Osteoblast (primary cell): Measurements from ENCODE around the gene FBXO31. TPM values are rescaled to one million over a fixed set of nuclear protein-coding genes. Genes with fewer than 3 reads are reported as not detected.

Experiments used
- DNase-seq: peaks from one replicate; pipeline ENCODE4 v3.0.0; 2011; ENCODE audit warnings: low spot score, mixed read lengths; ENCODE audit not compliant: insufficient read length; ENCODE audit errors: missing footprints
- H2AFZ ChIP-seq: 2 replicates; pipeline ENCODE4 v1.6.0; 2011; ENCODE audit warnings: mild to moderate bottlenecking, low read length
- H3K27ac ChIP-seq: 2 replicates; pipeline ENCODE4 v1.5.1; 2011; ENCODE audit warnings: mild to moderate bottlenecking, low read depth, low read length, moderate library complexity
- H3K27me3 ChIP-seq: 2 replicates; pipeline ENCODE4 v1.6.0; 2012; ENCODE audit warnings: mild to moderate bottlenecking, control low read depth, inconsistent platforms, low read length, moderate library complexity; ENCODE audit not compliant: insufficient read depth
- H3K36me3 ChIP-seq: 2 replicates; pipeline ENCODE4 v1.5.1; 2011; ENCODE audit warnings: mild to moderate bottlenecking, low read length, control low read depth, moderate library complexity; ENCODE audit not compliant: insufficient read depth
- H3K4me1 ChIP-seq: 2 replicates; pipeline ENCODE4 v1.5.1; 2011; ENCODE audit warnings: mild to moderate bottlenecking, low read length, control low read depth, moderate library complexity; ENCODE audit not compliant: insufficient read depth
- H3K4me2 ChIP-seq: 2 replicates; pipeline ENCODE4 v1.6.0; 2011; ENCODE audit warnings: mild to moderate bottlenecking, low read length; ENCODE audit not compliant: insufficient read depth
- H3K4me3 ChIP-seq: fragments of 200-600 bp; sonication (generic); 3 replicates; pipeline ENCODE4 v1.5.1; 2012; ENCODE audit warnings: mild to moderate bottlenecking, low read length, inconsistent platforms; ENCODE audit not compliant: insufficient read depth
- H3K79me2 ChIP-seq: 2 replicates; pipeline ENCODE4 v1.6.0; 2012; ENCODE audit warnings: mild to moderate bottlenecking, low read length, control low read depth, inconsistent platforms; ENCODE audit not compliant: insufficient read depth
- H3K9me3 ChIP-seq: 2 replicates; pipeline ENCODE4 v1.5.1; 2011; ENCODE audit warnings: low read depth, low read length, control low read depth
- H4K20me1 ChIP-seq: 2 replicates; pipeline ENCODE4 v1.6.0; 2012; ENCODE audit warnings: mild to moderate bottlenecking, low read length, control low read depth; ENCODE audit not compliant: insufficient read depth
- CTCF ChIP-seq: IDR thresholded peaks from 2 replicates; pipeline ENCODE4 v1.5.1; 2011; ENCODE audit warnings: mild to moderate bottlenecking, low read depth, low read length, moderate library complexity; ENCODE audit errors: extremely low read depth
- total RNA-seq: library from RNA; depleted of rRNA; stranded (reverse); fragments of >200 nt; gene quantifications from 2 replicates; pipeline ENCODE4 v1.2.3, GENCODE V29; 2012

The FBXO31 gene
- total RNA-seq, 1 donor, result 33.3 TPM

- Histone ChIP-seq H3K4me1 (no peaks in the 10 kb centered on the region), H3K4me3 (no peak overlapping the region), H4K20me1 (no peaks in the 10 kb centered on the region), H3K79me2 (no peaks in the 10 kb centered on the region), H3K36me3 (peaks cover 7% of the 10 kb centered on the region), H2AFZ (no peak overlapping the region), H3K4me2 (no peak overlapping the region), H3K27me3 (no peaks in the 10 kb centered on the region), H3K27ac (no peak overlapping the region), H3K9me3 (peaks cover 4% of the 10 kb centered on the region)
- DNase-seq, result peak; percentile 3
- TF ChIP-seq CTCF, result no peak
Measured at GRCh38 chr16:87306516-87306915, 77.1 kb downstream of the FBXO31 start.

GRCh38 chr16:87305505-87306391 is 77.8 kb downstream of the FBXO31 start:
- peak; percentile 74 for DNase-seq
- Histone ChIP-seq H3K4me2 (peak overlapping the region; percentile 69), H3K27me3 (no peaks in the 10 kb centered on the region), H3K4me3 (peak overlapping the region; percentile 51), H2AFZ (peak overlapping the region; percentile 20), H3K36me3 (peaks cover 7% of the 10 kb centered on the region), H3K27ac (no peak overlapping the region), H3K4me1 (no peaks in the 10 kb centered on the region), H3K9me3 (peaks cover 4% of the 10 kb centered on the region), H3K79me2 (no peaks in the 10 kb centered on the region), H4K20me1 (no peaks in the 10 kb centered on the region)
- peak; percentile 31 for TF ChIP-seq CTCF

- Histone ChIP-seq H3K79me2 (no peaks in the 10 kb centered on the region), H3K36me3 (peaks cover 7% of the 10 kb centered on the region), H2AFZ (no peak overlapping the region), H3K27ac (no peak overlapping the region), H3K4me3 (no peak overlapping the region), H3K27me3 (no peaks in the 10 kb centered on the region), H3K9me3 (peaks cover 4% of the 10 kb centered on the region), H3K4me1 (no peaks in the 10 kb centered on the region), H3K4me2 (no peak overlapping the region), H4K20me1 (no peaks in the 10 kb centered on the region)
- no peak for TF ChIP-seq CTCF
- no peak for DNase-seq
Measured at GRCh38 chr16:87304951-87305350, 78.6 kb downstream of the FBXO31 start.

- H3K4me3 ChIP-seq, result no peak overlapping the region
Measured at GRCh38 chr16:87303962-87304521, 79.5 kb downstream of the FBXO31 start.

More at GRCh38 chr16:87303962-87304521, 79.5 kb downstream of the FBXO31 start:
- no peaks in the 10 kb centered on the region for H4K20me1 ChIP-seq
- H3K36me3 ChIP-seq, result peaks cover 7% of the 10 kb centered on the region
- no peak for DNase-seq
- no peaks in the 10 kb centered on the region for H3K27me3 ChIP-seq
- no peak overlapping the region for H3K4me2 ChIP-seq
- H3K9me3 ChIP-seq, result peaks cover 4% of the 10 kb centered on the region
- no peaks in the 10 kb centered on the region for H3K79me2 ChIP-seq
- H2AFZ ChIP-seq, result no peak overlapping the region
- no peak overlapping the region for H3K27ac ChIP-seq
- no peaks in the 10 kb centered on the region for H3K4me1 ChIP-seq
- no peak for TF ChIP-seq CTCF
